HAP-1 (cell line): Measurements from ENCODE around the gene SMURF2.

Experiments used
- DNase-seq, 2 experiments: peaks; one replicate each; pipeline ENCODE4 v3.0.0-alpha.2; 2016 to 2020; ENCODE audit warnings: low spot score in 2 of 2
- H3K27me3 ChIP-seq: fragments of 250-450 bp; sonication (Bioruptor Pico); 2 replicates; pipeline ENCODE4 v1.5.1; 2020; ENCODE audit warnings: low read depth, mild to moderate bottlenecking, moderate library complexity
- H3K36me3 ChIP-seq: fragments of 250-450 bp; sonication (Bioruptor Pico); replicated peaks from 2 replicates; pipeline ENCODE4 v1.5.1; 2020; ENCODE audit warnings: mild to moderate bottlenecking
- H3K4me1 ChIP-seq: fragments of 250-450 bp; sonication (Bioruptor Pico); 2 replicates; pipeline ENCODE4 v1.5.1; 2020; ENCODE audit warnings: mild to moderate bottlenecking
- H3K4me3 ChIP-seq: fragments of 250-450 bp; sonication (Bioruptor Pico); 2 replicates; pipeline ENCODE4 v1.5.1; 2020; ENCODE audit warnings: mild to moderate bottlenecking, moderate library complexity
- H3K9me3 ChIP-seq: fragments of 250-450 bp; sonication (Bioruptor Pico); 2 replicates; pipeline ENCODE4 v1.5.1; 2020; ENCODE audit warnings: mild to moderate bottlenecking, moderate library complexity
- in situ Hi-C: fragments of 300-500 bp; cut with MboI; formaldehyde crosslinking; loops from 3 replicates; pipeline ENCODE4 v1.14.3; 2020; ENCODE audit warnings: low sequenced_read_pairs, inconsistent platforms, mixed read lengths

The SMURF2 gene

GRCh38 chr17:64661976-64662773, at the start of gene SMURF2:
Gene SMURF2 (minus strand): TSS chr17:64662307. CDS start chr17:64661880, 427 bp downstream.
- peak; percentile 57 to 85 for DNase-seq
- in situ Hi-C loops, result no loop called here
- peaks cover 13% of the 10 kb centered on the region for H3K4me1 ChIP-seq
- H3K27me3 ChIP-seq, result no peaks in the 10 kb centered on the region
- peak within 1 kb of the TSS; percentile 62 for H3K4me3 ChIP-seq
- H3K9me3 ChIP-seq, result no peaks in the 10 kb centered on the region
- no peaks in the 10 kb centered on the region for H3K36me3 ChIP-seq

- Histone ChIP-seq H3K9me3 (no peaks in the 10 kb centered on the region), H3K36me3 (no peaks in the 10 kb centered on the region), H3K27me3 (no peaks in the 10 kb centered on the region), H3K4me3 (no peak overlapping the region), H3K4me1 (no peaks in the 10 kb centered on the region)
- DNase-seq, result no peak
- in situ Hi-C loops, result no loop called here
Observed at GRCh38 chr17:64709481-64709880, 47.4 kb upstream of the SMURF2 start.

GRCh38 chr17:64707050-64707591, 45.0 kb upstream of the SMURF2 start:
- no peak for DNase-seq
- H3K27me3 ChIP-seq, result no peaks in the 10 kb centered on the region
- no peak overlapping the region for H3K4me3 ChIP-seq
- no peaks in the 10 kb centered on the region for H3K9me3 ChIP-seq
- H3K4me1 ChIP-seq, result no peaks in the 10 kb centered on the region
- no peaks in the 10 kb centered on the region for H3K36me3 ChIP-seq
- in situ Hi-C loops, result no loop called here

- H3K27me3 ChIP-seq, result no peaks in the 10 kb centered on the region
- no peaks in the 10 kb centered on the region for H3K36me3 ChIP-seq
- H3K9me3 ChIP-seq, result no peaks in the 10 kb centered on the region
- H3K4me3 ChIP-seq, result no peak overlapping the region
- no peak for DNase-seq
- in situ Hi-C loops, result no loop called here
- no peaks in the 10 kb centered on the region for H3K4me1 ChIP-seq
Observed at GRCh38 chr17:64706224-64707049, 44.3 kb upstream of the SMURF2 start.

- Histone ChIP-seq H3K4me1 (no peaks in the 10 kb centered on the region), H3K4me3 (no peak overlapping the region), H3K27me3 (no peaks in the 10 kb centered on the region), H3K36me3 (no peaks in the 10 kb centered on the region), H3K9me3 (no peaks in the 10 kb centered on the region)
- in situ Hi-C loops, result no loop called here
- no peak for DNase-seq
Observed at GRCh38 chr17:64702815-64703214, 40.7 kb upstream of the SMURF2 start.

DNA sequence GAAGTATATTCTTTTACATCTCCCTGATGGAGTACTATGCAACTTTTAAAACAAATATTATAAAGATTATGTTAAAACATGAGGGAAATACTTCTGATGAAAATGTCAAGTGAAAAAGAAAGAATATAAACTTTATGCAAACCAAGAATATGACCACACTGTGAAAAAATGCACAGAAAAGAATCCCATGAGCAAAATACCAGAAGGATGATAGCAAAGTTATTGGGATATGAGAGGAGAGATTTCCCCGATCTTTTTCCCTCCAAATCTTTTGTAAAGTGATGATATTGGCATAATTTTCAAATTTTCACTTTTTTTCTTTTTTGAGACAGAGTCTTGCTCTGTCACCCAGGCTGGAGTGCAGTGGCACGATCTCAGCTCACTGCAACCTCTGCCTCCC, 36.6 kb upstream of the SMURF2 start:
- Histone ChIP-seq H3K4me3 (no peak overlapping the region), H3K36me3 (no peaks in the 10 kb centered on the region), H3K4me1 (no peaks in the 10 kb centered on the region), H3K27me3 (no peaks in the 10 kb centered on the region), H3K9me3 (no peaks in the 10 kb centered on the region)
- DNase-seq, result no peak
- in situ Hi-C loops, result no loop called here

DNA sequence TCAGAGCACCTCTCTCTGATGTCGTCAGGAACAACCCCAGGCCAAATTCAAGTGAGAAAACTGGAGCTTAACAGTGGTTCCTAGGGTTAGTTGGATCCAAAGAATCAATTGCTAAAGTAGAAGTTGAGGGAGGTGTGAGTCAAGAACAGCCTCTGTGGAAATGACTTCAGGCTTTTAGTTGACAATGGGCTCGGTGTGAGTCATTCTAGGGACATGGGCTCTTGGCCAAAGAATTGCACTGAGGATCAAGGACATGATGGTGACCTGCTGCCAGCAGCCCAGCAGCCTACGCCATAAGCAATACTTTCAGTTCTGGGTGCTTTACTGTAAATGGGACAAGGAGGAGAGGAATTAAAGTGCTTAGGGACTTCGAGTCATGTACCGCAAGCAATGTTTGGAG, 32.1 kb upstream of the SMURF2 start:
- Histone ChIP-seq H3K36me3 (no peaks in the 10 kb centered on the region), H3K4me3 (no peak overlapping the region), H3K4me1 (no peaks in the 10 kb centered on the region), H3K9me3 (no peaks in the 10 kb centered on the region), H3K27me3 (no peaks in the 10 kb centered on the region)
- in situ Hi-C loops, result no loop called here
- DNase-seq, result no peak

- Histone ChIP-seq H3K4me3 (no peak overlapping the region), H3K27me3 (no peaks in the 10 kb centered on the region), H3K36me3 (no peaks in the 10 kb centered on the region), H3K9me3 (no peaks in the 10 kb centered on the region), H3K4me1 (no peaks in the 10 kb centered on the region)
- in situ Hi-C loops, result no loop called here
- DNase-seq, result no peak
Observed at GRCh38 chr17:64692187-64692586, 30.1 kb upstream of the SMURF2 start.

- in situ Hi-C loops, result no loop called here
- Histone ChIP-seq H3K4me3 (no peak overlapping the region), H3K27me3 (no peaks in the 10 kb centered on the region), H3K36me3 (no peaks in the 10 kb centered on the region), H3K4me1 (no peaks in the 10 kb centered on the region), H3K9me3 (no peaks in the 10 kb centered on the region)
- peak in 1 of 2 experiments; percentile 22 for DNase-seq
Observed at GRCh38 chr17:64689106-64689505, 27.0 kb upstream of the SMURF2 start.

GRCh38 chr17:64688481-64688880, 26.4 kb upstream of the SMURF2 start:
- no peak for DNase-seq
- in situ Hi-C loops, result no loop called here

DNA sequence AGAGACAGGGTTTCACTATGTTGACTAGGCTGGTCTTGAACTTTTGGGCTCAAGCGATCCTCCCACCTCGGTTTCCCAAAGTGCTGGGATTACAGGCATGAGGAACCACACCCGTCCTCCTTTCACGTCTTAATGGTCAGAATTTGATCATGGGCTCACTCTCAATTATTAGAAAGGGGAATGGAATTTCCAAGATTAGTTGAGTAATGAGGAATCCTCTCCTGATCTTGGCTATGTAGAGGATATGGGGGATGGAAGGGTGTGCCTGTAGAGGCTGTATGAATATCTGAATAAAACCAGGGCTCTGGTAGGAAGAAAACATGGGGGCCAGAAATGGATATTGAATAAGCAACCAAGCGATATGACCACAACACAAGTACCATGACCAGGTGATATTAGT, 25.9 kb upstream of the SMURF2 start:
- H3K27me3 ChIP-seq, result no peaks in the 10 kb centered on the region
- no peaks in the 10 kb centered on the region for H3K9me3 ChIP-seq
- in situ Hi-C loops, result no loop called here
- H3K4me1 ChIP-seq, result no peaks in the 10 kb centered on the region
- DNase-seq, result no peak
- H3K4me3 ChIP-seq, result no peak overlapping the region
- H3K36me3 ChIP-seq, result no peaks in the 10 kb centered on the region

More at GRCh38 chr17:64688481-64688880, 26.4 kb upstream of the SMURF2 start:
- no peaks in the 10 kb centered on the region for H3K36me3 ChIP-seq
- H3K4me3 ChIP-seq, result no peak overlapping the region
- H3K9me3 ChIP-seq, result no peaks in the 10 kb centered on the region
- no peaks in the 10 kb centered on the region for H3K27me3 ChIP-seq
- no peaks in the 10 kb centered on the region for H3K4me1 ChIP-seq

DNA sequence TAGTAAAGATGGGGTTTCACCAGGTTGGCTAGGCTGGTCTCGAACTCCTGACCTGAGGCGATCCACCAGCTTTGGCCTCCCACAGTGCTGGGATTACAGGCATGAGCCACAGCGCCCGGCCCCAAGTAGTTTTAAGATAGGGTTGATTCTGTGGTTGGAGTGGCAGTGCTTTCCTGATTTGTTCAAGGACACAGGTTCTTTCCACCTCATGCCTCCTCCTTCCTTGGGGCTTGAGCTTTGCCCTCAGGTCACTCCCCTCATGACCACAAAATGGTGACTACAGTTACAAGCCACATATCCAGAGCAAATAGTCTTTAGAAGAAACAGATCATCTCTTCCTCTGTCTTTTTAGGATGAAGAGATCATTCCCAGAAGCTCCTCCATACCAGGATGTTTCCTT, 25.3 kb upstream of the SMURF2 start:
- in situ Hi-C loops, result no loop called here
- no peak overlapping the region for H3K4me3 ChIP-seq
- no peaks in the 10 kb centered on the region for H3K27me3 ChIP-seq
- no peaks in the 10 kb centered on the region for H3K4me1 ChIP-seq
- DNase-seq, result no peak
- no peaks in the 10 kb centered on the region for H3K9me3 ChIP-seq
- no peaks in the 10 kb centered on the region for H3K36me3 ChIP-seq

DNA sequence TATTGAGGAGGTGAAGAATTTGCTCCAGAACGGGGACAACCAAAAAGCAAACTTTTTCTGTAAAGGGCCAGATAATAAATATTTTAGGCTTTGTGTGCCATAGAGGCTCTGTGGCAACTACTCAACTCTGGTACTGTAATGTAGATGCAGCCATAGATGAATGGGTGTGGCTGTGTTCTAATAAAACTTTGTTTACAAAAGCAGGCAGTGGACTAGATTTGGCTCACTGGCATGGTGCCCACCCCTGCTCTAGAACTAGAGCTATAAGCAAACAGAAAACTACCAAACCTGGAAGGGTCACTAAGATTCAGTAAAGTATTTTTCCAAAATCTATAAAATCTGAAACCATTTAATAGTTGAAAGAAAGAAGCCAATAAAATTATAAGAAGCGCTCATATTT, 24.6 kb upstream of the SMURF2 start:
- no peaks in the 10 kb centered on the region for H3K36me3 ChIP-seq
- H3K4me3 ChIP-seq, result no peak overlapping the region
- no peaks in the 10 kb centered on the region for H3K4me1 ChIP-seq
- no peaks in the 10 kb centered on the region for H3K9me3 ChIP-seq
- in situ Hi-C loops, result no loop called here
- DNase-seq, result peak in 1 of 2 experiments; percentile 46
- H3K27me3 ChIP-seq, result no peaks in the 10 kb centered on the region

DNA sequence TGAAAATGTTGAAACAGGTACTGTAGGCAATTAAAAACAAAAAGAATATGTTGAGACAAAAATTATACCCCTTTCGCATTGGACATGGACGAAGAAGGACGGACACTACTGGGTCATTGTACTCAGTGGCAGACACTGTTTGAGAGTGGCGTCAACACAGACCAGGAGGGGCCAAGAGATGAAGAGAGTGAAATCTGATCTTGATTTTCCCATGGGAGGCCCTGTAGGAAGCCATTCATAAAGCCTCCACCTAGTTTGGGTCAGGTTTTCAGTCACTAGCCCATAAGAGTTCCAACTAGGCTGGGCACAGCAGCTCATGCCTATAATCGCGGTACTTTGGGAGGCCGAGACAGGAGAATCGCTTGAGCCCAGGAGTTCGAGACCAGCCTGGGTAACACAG, 23.6 kb upstream of the SMURF2 start:
- in situ Hi-C loops, result no loop called here
- Histone ChIP-seq H3K4me3 (no peak overlapping the region), H3K36me3 (no peaks in the 10 kb centered on the region), H3K4me1 (no peaks in the 10 kb centered on the region), H3K27me3 (no peaks in the 10 kb centered on the region), H3K9me3 (no peaks in the 10 kb centered on the region)
- DNase-seq, result no peak
